DND-41 (cell line): ENCODE data around the gene UBA3.

Experiments used
- EZH2 ChIP-seq: IDR thresholded peaks from 3 replicates; pipeline ENCODE4 v1.6.1; 2012; ENCODE audit warnings: borderline replicate concordance, low read depth, mild to moderate bottlenecking, moderate library complexity, low read length, inconsistent platforms; ENCODE audit not compliant: severe bottlenecking
- TF ChIP-seq, protein P1 (sequence below): IDR thresholded peaks from 2 replicates; pipeline ENCODE4 v1.5.1; 2012; ENCODE audit warnings: borderline replicate concordance, low read length, moderate library complexity, mild to moderate bottlenecking; ENCODE audit not compliant: poor library complexity, severe bottlenecking; ENCODE audit errors: extremely low read depth

DNA sequence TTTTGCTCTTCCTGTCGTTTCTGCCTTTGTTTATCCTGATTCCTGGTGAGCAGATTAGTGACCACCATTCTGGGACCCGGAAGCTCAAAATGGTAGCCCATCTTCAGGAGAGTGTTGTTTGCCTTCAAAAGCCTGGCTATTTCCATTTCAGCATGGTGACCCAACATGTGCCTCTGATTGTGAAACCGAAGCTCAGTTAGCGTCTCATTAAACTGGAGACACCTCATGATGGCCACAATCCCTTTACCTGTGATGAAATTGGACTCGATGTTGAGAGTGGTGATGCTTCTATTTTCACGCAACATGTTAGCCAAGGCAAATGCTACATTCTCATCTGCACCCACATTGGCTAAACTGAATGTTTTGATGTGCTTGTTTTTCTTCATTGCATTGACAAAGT, 39.0 kb upstream of the UBA3 start:
- TF ChIP-seq, protein P1, sequence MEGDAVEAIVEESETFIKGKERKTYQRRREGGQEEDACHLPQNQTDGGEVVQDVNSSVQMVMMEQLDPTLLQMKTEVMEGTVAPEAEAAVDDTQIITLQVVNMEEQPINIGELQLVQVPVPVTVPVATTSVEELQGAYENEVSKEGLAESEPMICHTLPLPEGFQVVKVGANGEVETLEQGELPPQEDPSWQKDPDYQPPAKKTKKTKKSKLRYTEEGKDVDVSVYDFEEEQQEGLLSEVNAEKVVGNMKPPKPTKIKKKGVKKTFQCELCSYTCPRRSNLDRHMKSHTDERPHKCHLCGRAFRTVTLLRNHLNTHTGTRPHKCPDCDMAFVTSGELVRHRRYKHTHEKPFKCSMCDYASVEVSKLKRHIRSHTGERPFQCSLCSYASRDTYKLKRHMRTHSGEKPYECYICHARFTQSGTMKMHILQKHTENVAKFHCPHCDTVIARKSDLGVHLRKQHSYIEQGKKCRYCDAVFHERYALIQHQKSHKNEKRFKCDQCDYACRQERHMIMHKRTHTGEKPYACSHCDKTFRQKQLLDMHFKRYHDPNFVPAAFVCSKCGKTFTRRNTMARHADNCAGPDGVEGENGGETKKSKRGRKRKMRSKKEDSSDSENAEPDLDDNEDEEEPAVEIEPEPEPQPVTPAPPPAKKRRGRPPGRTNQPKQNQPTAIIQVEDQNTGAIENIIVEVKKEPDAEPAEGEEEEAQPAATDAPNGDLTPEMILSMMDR: no peak
- TF ChIP-seq EZH2: no peak
